PC-9 (cell line): ENCODE data around the gene NUP133.

ENCODE experiments used
- CTCF ChIP-seq: fragments of 200-600 bp; sonication (generic); conservative IDR thresholded peaks from 2 replicates; pipeline ENCODE4 v1.6.1; 2017; ENCODE audit warnings: mixed run types, antibody characterized with exemption, mild to moderate bottlenecking, moderate library complexity
- EZH2 ChIP-seq: fragments of 200-600 bp; sonication (generic); IDR thresholded peaks from 2 replicates; pipeline ENCODE4 v1.8.0; 2017; ENCODE audit warnings: antibody characterized with exemption, low read depth

- TF ChIP-seq CTCF (no peak), EZH2 (no peak)
These were observed 27.1 kb upstream of the NUP133 start for GRCh38 chr1:229535230-229535629.
